Activated T-cell treated with anti-CD3 and anti-CD28 coated beads, Interleukin-2, amount 50 U/mL, for 72 hours (primary cell): ENCODE data around the gene TSPYL6. TPM values are rescaled to one million over a fixed set of nuclear protein-coding genes. Genes with fewer than 3 reads are reported as not detected.

ENCODE experiments used
- ATAC-seq, 2 donors: fragments of 150-1000 bp; cut with Tn5 transposase; replicated peaks in 1 of 2; 2 replicates each; pipeline ENCODE4 v1.10.0; 2021; ENCODE audit warnings: moderate library complexity in 2 of 2, mild to moderate bottlenecking in 1 of 2
- DNase-seq, 2 donors: peaks; one replicate each; pipeline ENCODE4 v3.0.0; 2021 to 2022; ENCODE audit warnings: mixed read lengths in 1 of 2
- H3K27ac Mint-ChIP-seq: one replicate; pipeline ENCODE4 v1.8.0; 2022; ENCODE audit warnings: mild to moderate bottlenecking, moderate library complexity, mixed read lengths
- H3K27me3 Mint-ChIP-seq: one replicate; pipeline ENCODE4 v1.8.0; 2022; ENCODE audit warnings: low read depth, mixed read lengths
- H3K36me3 Mint-ChIP-seq, 2 donors: one replicate each; pipeline ENCODE4 v1.8.0; 2022; ENCODE audit warnings: mixed read lengths in 2 of 2, mild to moderate bottlenecking in 1 of 2; ENCODE audit not compliant: insufficient read depth in 2 of 2
- H3K4me1 Mint-ChIP-seq: one replicate; pipeline ENCODE4 v1.8.0; 2022; ENCODE audit warnings: low read depth, mixed read lengths
- H3K4me3 Mint-ChIP-seq, 2 donors: one replicate each; pipeline ENCODE4 v1.8.0; 2022; ENCODE audit warnings: mild to moderate bottlenecking in 2 of 2, mixed read lengths in 2 of 2, moderate library complexity in 2 of 2
- H3K9me3 Mint-ChIP-seq, 2 donors: one replicate each; pipeline ENCODE4 v1.8.0; 2022; ENCODE audit warnings: mixed read lengths in 2 of 2
- total RNA-seq, 2 donors: library from RNA; stranded (reverse); gene quantifications; one replicate each; pipeline ENCODE4 v1.2.3, GENCODE V29; 2022

TSPYL6 gene
- total RNA-seq, 2 donors from 2014 or later: not detected

- no peak overlapping the region for H3K4me3 Mint-ChIP-seq
- DNase-seq: no peak
- no peaks in the 10 kb centered on the region for H3K27me3 Mint-ChIP-seq
- H3K9me3 Mint-ChIP-seq: peaks cover 2% of the 10 kb centered on the region in 2 donors
- no peak for ATAC-seq
- H3K36me3 Mint-ChIP-seq: no peaks in the 10 kb centered on the region
- H3K4me1 Mint-ChIP-seq: no peaks in the 10 kb centered on the region
- no peak overlapping the region for H3K27ac Mint-ChIP-seq
Measured at GRCh38 chr2:54247115-54247514, 8.9 kb downstream of the TSPYL6 start.

- ATAC-seq (no peak), DNase-seq (no peak)
- Mint-ChIP-seq H3K4me3 (no peak overlapping the region), H3K27ac (no peak overlapping the region), H3K36me3 (peaks cover 3 to 6% of the 10 kb centered on the region in 2 donors), H3K9me3 (peaks cover 5 to 6% of the 10 kb centered on the region in 2 donors), H3K27me3 (no peaks in the 10 kb centered on the region), H3K4me1 (no peaks in the 10 kb centered on the region)
Measured at GRCh38 chr2:54240515-54241469, 15.2 kb downstream of the TSPYL6 start.

GRCh38 chr2:54239427-54239826, 16.6 kb downstream of the TSPYL6 start:
- no peak overlapping the region for H3K4me3 Mint-ChIP-seq
- H3K36me3 Mint-ChIP-seq: peaks cover 3 to 6% of the 10 kb centered on the region in 2 donors
- no peaks in the 10 kb centered on the region for H3K27me3 Mint-ChIP-seq
- DNase-seq (no peak), ATAC-seq (no peak)
- no peaks in the 10 kb centered on the region for H3K4me1 Mint-ChIP-seq
- H3K9me3 Mint-ChIP-seq: peaks cover 3 to 5% of the 10 kb centered on the region in 2 donors
- no peak overlapping the region for H3K27ac Mint-ChIP-seq

- no peak overlapping the region for H3K4me3 Mint-ChIP-seq
- no peaks in the 10 kb centered on the region for H3K4me1 Mint-ChIP-seq
Measured at GRCh38 chr2:54237428-54237827, 18.6 kb downstream of the TSPYL6 start.

GRCh38 chr2:54233832-54234649, 22.0 kb downstream of the TSPYL6 start:
- Mint-ChIP-seq H3K27me3 (no peaks in the 10 kb centered on the region), H3K27ac (no peak overlapping the region), H3K36me3 (peaks cover 4 to 6% of the 10 kb centered on the region in 2 donors), H3K4me1 (no peaks in the 10 kb centered on the region), H3K9me3 (peaks cover 5 to 8% of the 10 kb centered on the region in 2 donors), H3K4me3 (no peak overlapping the region)
- DNase-seq: no peak
- ATAC-seq: no peak

More at GRCh38 chr2:54237428-54237827, 18.6 kb downstream of the TSPYL6 start:
- Mint-ChIP-seq H3K9me3 (peaks cover 5 to 6% of the 10 kb centered on the region in 2 donors), H3K27ac (no peak overlapping the region), H3K27me3 (no peaks in the 10 kb centered on the region), H3K36me3 (peaks cover 4 to 6% of the 10 kb centered on the region in 2 donors)
- ATAC-seq (no peak), DNase-seq (no peak)

GRCh38 chr2:54228945-54229344, 27.1 kb downstream of the TSPYL6 start:
- no peaks in the 10 kb centered on the region for H3K27me3 Mint-ChIP-seq
- ATAC-seq (no peak), DNase-seq (no peak)
- peaks cover 0 to 1% of the 10 kb centered on the region in 2 donors for H3K36me3 Mint-ChIP-seq
- H3K4me1 Mint-ChIP-seq: no peaks in the 10 kb centered on the region
- H3K27ac Mint-ChIP-seq: no peak overlapping the region
- peaks cover 0 to 5% of the 10 kb centered on the region in 2 donors for H3K9me3 Mint-ChIP-seq
- no peak overlapping the region for H3K4me3 Mint-ChIP-seq

GRCh38 chr2:54227798-54228197, 28.2 kb downstream of the TSPYL6 start:
- H3K36me3 Mint-ChIP-seq: peaks cover 0 to 1% of the 10 kb centered on the region in 2 donors
- no peaks in the 10 kb centered on the region for H3K27me3 Mint-ChIP-seq
- H3K4me3 Mint-ChIP-seq: no peak overlapping the region
- no peak overlapping the region for H3K27ac Mint-ChIP-seq
- no peaks in the 10 kb centered on the region for H3K4me1 Mint-ChIP-seq
- ATAC-seq (no peak), DNase-seq (no peak)
- H3K9me3 Mint-ChIP-seq: peaks cover 0 to 5% of the 10 kb centered on the region in 2 donors

- no peaks in the 10 kb centered on the region for H3K4me1 Mint-ChIP-seq
- H3K36me3 Mint-ChIP-seq: no peaks in the 10 kb centered on the region
- H3K9me3 Mint-ChIP-seq: no peaks in the 10 kb centered on the region
- DNase-seq: no peak
- no peak overlapping the region for H3K27ac Mint-ChIP-seq
- no peak for ATAC-seq
- no peaks in the 10 kb centered on the region for H3K27me3 Mint-ChIP-seq
- no peak overlapping the region for H3K4me3 Mint-ChIP-seq
Measured at GRCh38 chr2:54226260-54226659, 29.8 kb downstream of the TSPYL6 start.

GRCh38 chr2:54224997-54225396, 31.0 kb downstream of the TSPYL6 start:
- no peaks in the 10 kb centered on the region for H3K9me3 Mint-ChIP-seq
- DNase-seq (no peak), ATAC-seq (no peak)
- no peaks in the 10 kb centered on the region for H3K27me3 Mint-ChIP-seq
- no peaks in the 10 kb centered on the region for H3K36me3 Mint-ChIP-seq
- H3K27ac Mint-ChIP-seq: no peak overlapping the region
- no peaks in the 10 kb centered on the region for H3K4me1 Mint-ChIP-seq
- H3K4me3 Mint-ChIP-seq: no peak overlapping the region

GRCh38 chr2:54213082-54213481, 42.9 kb downstream of the TSPYL6 start:
- no peak for DNase-seq
- H3K9me3 Mint-ChIP-seq: peaks cover 5 to 6% of the 10 kb centered on the region in 2 donors
- H3K36me3 Mint-ChIP-seq: peaks cover 0 to 7% of the 10 kb centered on the region in 2 donors
- H3K4me3 Mint-ChIP-seq: no peak overlapping the region
- no peak for ATAC-seq
- H3K27me3 Mint-ChIP-seq: no peaks in the 10 kb centered on the region
- H3K4me1 Mint-ChIP-seq: no peaks in the 10 kb centered on the region
- H3K27ac Mint-ChIP-seq: no peak overlapping the region

GRCh38 chr2:54212456-54212855, 43.6 kb downstream of the TSPYL6 start:
- H3K36me3 Mint-ChIP-seq: peaks cover 0 to 7% of the 10 kb centered on the region in 2 donors
- H3K4me1 Mint-ChIP-seq: no peaks in the 10 kb centered on the region
- no peak overlapping the region for H3K4me3 Mint-ChIP-seq
- no peak for ATAC-seq
- peaks cover 5 to 6% of the 10 kb centered on the region in 2 donors for H3K9me3 Mint-ChIP-seq
- no peak for DNase-seq
- H3K27ac Mint-ChIP-seq: no peak overlapping the region
- H3K27me3 Mint-ChIP-seq: no peaks in the 10 kb centered on the region

GRCh38 chr2:54209379-54209778, 46.6 kb downstream of the TSPYL6 start:
- Mint-ChIP-seq H3K4me1 (peaks cover 6% of the 10 kb centered on the region), H3K4me3 (no peak overlapping the region), H3K27ac (no peak overlapping the region), H3K27me3 (no peaks in the 10 kb centered on the region), H3K9me3 (peaks cover 2 to 3% of the 10 kb centered on the region in 2 donors), H3K36me3 (peaks cover 0 to 2% of the 10 kb centered on the region in 2 donors)
- no peak for ATAC-seq
- DNase-seq: no peak
